ENCODE data around the gene PACRG. TPM values are rescaled to one million over a fixed set of nuclear protein-coding genes. Genes with fewer than 3 reads are reported as not detected.

PACRG gene
- total and polyA plus RNA-seq, 10 of the 15 experiments (the other 5 are each of a cell fraction or from before 2014, with no cell fraction given), result not detected

DNA sequence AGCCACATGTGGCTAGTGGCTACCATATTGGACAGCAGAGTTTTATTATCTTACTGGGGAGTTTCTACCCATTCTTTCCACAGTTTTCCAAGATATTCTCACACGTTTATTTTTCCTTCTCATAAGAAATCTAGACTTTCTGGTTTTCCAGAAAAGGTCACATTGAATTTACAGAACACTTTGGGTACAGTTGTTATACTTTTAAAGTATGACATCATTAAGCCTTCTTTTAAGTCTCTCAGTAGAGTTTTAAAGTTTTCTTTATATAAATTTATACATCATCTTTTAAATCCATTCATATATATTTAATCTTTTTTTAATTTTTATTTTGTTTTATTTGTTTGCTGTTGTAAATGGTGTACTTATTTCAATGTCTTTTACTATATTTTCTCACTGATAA lies 486.5 kb downstream of the PACRG start:
- H3K27me3 ChIP-seq (replicated peaks in 1 of 2; ENCODE audit: control insufficient read depth in 2 of 2, insufficient read depth in 2 of 2, low read length in 1 of 2), result no peaks in the 10 kb centered on the region; a peak in 1 of 4 replicates
- H3K36me3 ChIP-seq (ENCODE audit: control insufficient read depth in 2 of 2, insufficient read depth in 2 of 2, low read length in 1 of 2), result no peaks in the 10 kb centered on the region
- no peak overlapping the region for H3K27ac ChIP-seq (ENCODE audit: control insufficient read depth, insufficient read depth)
- H3K4me3 ChIP-seq, result no peak overlapping the region
- TF ChIP-seq, protein P1, sequence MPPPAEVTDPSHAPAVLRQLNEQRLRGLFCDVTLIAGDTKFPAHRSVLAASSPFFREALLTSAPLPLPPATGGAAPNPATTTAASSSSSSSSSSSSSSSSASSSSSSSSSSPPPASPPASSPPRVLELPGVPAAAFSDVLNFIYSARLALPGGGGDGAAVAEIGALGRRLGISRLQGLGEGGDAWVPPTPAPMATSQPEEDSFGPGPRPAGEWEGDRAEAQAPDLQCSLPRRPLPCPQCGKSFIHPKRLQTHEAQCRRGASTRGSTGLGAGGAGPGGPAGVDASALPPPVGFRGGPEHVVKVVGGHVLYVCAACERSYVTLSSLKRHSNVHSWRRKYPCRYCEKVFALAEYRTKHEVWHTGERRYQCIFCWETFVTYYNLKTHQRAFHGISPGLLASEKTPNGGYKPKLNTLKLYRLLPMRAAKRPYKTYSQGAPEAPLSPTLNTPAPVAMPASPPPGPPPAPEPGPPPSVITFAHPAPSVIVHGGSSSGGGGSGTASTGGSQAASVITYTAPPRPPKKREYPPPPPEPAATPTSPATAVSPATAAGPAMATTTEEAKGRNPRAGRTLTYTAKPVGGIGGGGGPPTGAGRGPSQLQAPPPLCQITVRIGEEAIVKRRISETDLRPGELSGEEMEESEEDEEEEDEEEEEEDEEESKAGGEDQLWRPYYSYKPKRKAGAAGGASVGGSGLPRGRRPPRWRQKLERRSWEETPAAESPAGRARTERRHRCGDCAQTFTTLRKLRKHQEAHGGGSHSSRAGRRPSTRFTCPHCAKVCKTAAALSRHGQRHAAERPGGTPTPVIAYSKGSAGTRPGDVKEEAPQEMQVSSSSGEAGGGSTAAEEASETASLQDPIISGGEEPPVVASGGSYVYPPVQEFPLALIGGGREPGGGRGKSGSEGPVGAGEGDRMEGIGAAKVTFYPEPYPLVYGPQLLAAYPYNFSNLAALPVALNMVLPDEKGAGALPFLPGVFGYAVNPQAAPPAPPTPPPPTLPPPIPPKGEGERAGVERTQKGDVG (CRISPR knock-in tag; IDR thresholded peaks at IDR 0.05), result no peak
- TF ChIP-seq ZNF24 (IDR thresholded peaks at IDR 0.05), result no peak
- TF ChIP-seq NR2C2 (IDR thresholded peaks at IDR 0.05; ENCODE audit: borderline replicate concordance, control insufficient read depth, insufficient read length, low read depth), result no peak
- no peak for TF ChIP-seq POLR2AphosphoS2 (IDR thresholded peaks at IDR 0.05; ENCODE audit: low read depth, low read length)
- no peak for TF ChIP-seq JUNB (IDR thresholded peaks at IDR 0.05)
- TF ChIP-seq TBL1XR1 (IDR thresholded peaks at IDR 0.05; ENCODE audit: low read depth, low read length), result no peak
- TF ChIP-seq ZBED1 (IDR thresholded peaks at IDR 0.05; ENCODE audit: borderline replicate concordance), result no peak
- TF ChIP-seq, protein P2, sequence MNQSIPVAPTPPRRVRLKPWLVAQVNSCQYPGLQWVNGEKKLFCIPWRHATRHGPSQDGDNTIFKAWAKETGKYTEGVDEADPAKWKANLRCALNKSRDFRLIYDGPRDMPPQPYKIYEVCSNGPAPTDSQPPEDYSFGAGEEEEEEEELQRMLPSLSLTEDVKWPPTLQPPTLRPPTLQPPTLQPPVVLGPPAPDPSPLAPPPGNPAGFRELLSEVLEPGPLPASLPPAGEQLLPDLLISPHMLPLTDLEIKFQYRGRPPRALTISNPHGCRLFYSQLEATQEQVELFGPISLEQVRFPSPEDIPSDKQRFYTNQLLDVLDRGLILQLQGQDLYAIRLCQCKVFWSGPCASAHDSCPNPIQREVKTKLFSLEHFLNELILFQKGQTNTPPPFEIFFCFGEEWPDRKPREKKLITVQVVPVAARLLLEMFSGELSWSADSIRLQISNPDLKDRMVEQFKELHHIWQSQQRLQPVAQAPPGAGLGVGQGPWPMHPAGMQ (IDR thresholded peaks at IDR 0.05; ENCODE audit: borderline replicate concordance), result no peak
- no peak for TF ChIP-seq ESRRA (IDR thresholded peaks at IDR 0.05; ENCODE audit: low read length)
- no peak for TF ChIP-seq BHLHE40 (IDR thresholded peaks at IDR 0.05; ENCODE audit: borderline replicate concordance in 1 of 2, low read depth in 2 of 2, low read length in 1 of 2)
- no peak for TF ChIP-seq NFYA (IDR thresholded peaks at IDR 0.05; ENCODE audit: borderline replicate concordance, low read depth, low read length)
- no peaks in the 10 kb centered on the region for H3K79me2 ChIP-seq (ENCODE audit: control insufficient read depth, insufficient read depth, low read length)
- no peak overlapping the region for H2AFZ ChIP-seq (ENCODE audit: control insufficient read depth, low read depth, low read length)
- H3K4me1 ChIP-seq (ENCODE audit: control insufficient read depth, insufficient read depth, low read length), result no peaks in the 10 kb centered on the region
- DNase-seq (ENCODE audit: low read depth, low spot score) (no peak), FAIRE-seq (no peak), ATAC-seq (no peak)
- in situ Hi-C loops (cut with MboI) (no loop called here), intact Hi-C loops (cut with micrococcal nuclease; ENCODE audit: unreplicated experiment) (no loop called here)
- H3K9me3 ChIP-seq (replicated peaks; ENCODE audit: control insufficient read depth, insufficient read depth, low read length), result no peaks in the 10 kb centered on the region
- ChIA-PET CTCF (no interaction called here), RAD21 (ENCODE audit: unreplicated experiment) (no interaction called here), POLR2A (no interaction called here), SMC1A (ENCODE audit: uncharacterized antibody, unreplicated experiment) (no interaction called here)
- 0% methylated on average over 1 of the region's 1 CpG for WGBS (ENCODE audit: insufficient coverage, insufficient replicate concordance, low lambda C conversion rate, missing lambda C conversion rate)
- H4K20me1 ChIP-seq (ENCODE audit: control insufficient read depth, insufficient read depth), result no peaks in the 10 kb centered on the region
- no peak overlapping the region for H3K4me2 ChIP-seq (ENCODE audit: control insufficient read depth, insufficient read depth)
- H3K9ac ChIP-seq (ENCODE audit: control insufficient read depth, insufficient read depth, low read length), result no peak overlapping the region
- BruUV-seq (replicated peaks), result no TSS peak
